ENCODE data around the gene PLCXD1.
"Not testable (repeated sequence)": the region's sequence is repeated elsewhere in the genome, so short reads cannot be mapped to it uniquely, and the experiment has no call there.

PLCXD1 gene

GRCh38 chrX:316351-317325, 35.5 kb downstream of the PLCXD1 start:
- DNase-seq, result no peak

- DNase-seq, result no peak
These were observed 36.4 kb downstream of the PLCXD1 start for GRCh38 chrX:317424-318067.

DNA sequence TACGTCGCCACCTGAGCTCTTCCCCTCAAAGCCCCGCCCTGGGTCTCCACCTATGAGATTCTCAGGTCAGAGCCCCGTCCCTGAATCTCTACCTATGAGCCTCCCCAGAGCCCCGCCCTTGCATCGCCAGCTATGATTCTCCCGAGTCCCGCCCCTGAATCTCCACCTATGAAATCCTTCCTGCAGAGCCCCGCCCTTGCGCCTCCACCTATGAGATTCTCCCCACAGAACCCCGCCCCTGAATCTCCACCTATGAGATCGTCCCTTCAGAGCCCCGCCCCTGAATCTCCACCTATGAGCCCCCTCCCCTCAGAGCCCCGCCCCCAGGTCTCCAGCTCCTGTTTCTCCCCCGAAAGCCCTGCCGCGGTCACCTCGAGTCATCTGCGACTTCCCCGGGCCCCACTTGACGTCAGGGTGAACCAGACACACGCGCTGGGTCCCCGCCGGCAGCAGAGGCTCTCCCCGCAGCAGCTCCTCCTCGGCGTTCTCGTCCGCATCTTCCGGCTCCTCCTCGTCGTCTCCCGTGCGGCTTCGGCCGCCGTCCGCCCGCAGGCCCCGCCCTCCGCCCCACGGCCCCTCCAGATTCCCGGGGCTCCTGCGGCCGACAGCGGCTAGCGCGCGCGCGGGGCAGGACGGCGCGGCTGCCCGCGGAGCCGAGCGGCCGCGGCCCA, 37.0 kb downstream of the PLCXD1 start:
- no peak for DNase-seq

- DNase-seq, result no peak
These were observed 37.8 kb downstream of the PLCXD1 start, which contains the start of gene GTPBP6 for GRCh38 chrX:318739-319578. Gene GTPBP6, minus strand, starts transcription at chrX:318796. Its CDS starts 9 bp downstream, at chrX:318787.

- no peak for DNase-seq
These were observed 38.5 kb downstream of the PLCXD1 start for GRCh38 chrX:319579-320125.

DNA sequence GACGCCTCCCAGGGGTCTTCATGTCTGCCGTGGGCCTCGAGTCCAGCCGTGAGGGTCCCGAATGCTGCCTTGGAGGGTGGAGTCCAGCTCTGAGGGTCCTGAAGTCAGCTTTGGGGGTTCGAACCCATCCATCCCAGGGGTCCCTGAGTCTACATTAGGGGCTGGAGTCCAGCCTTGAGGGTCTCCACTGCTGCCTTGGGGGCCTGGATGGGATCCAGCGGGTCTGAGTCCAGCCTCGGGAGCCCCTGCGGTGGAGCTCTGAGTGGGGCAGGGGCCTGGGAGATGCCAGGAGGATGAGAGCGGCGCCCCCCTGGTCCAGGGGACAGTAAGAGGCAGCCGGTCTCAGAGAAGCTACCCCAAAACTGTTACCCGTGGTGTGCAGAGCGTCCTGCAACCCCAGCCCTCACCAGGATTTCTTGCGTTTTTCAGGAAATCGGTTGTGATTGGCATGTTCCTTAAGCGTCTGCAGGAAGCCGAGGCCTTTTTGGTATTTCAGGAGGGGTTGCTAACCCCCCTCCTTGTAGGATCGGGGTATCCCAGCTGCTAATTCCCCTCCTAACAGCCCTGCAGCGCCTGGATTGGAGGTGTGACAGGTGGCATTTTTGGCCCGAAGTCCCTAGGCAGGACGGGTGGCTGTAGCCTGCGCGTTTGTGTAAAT, 39.1 kb downstream of the PLCXD1 start:
- DNase-seq, result no peak

GRCh38 chrX:323721-324628, 42.8 kb downstream of the PLCXD1 start:
- no peak for DNase-seq

GRCh38 chrX:324664-325063, 43.5 kb downstream of the PLCXD1 start:
- DNase-seq, result not testable (repeated sequence)

DNA sequence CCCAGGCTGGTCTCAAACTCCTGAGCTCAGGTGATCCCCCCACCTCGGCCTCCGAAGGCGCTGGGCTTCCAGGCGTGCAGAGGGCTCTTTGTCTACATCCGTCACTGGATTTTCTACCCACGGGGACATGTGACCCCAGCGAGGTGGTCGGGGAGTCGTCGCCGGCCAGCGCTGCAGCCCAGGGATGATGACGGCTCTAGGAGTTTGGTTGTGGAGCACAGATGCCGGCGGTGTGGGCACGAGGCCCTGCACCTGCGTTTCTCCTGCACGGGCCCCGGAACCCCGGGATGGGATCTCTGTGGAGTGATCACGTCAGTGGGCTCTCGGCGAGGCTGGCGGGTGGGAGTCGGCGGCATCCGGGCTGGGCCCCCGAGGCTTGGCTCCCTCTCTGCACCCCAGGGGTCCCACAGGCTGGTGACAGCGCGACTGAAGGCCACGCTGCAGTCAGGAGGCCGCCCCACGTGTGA, 46.5 kb downstream of the PLCXD1 start:
- DNase-seq, result no peak

GRCh38 chrX:329291-329910, 48.2 kb downstream of the PLCXD1 start:
- no peak for DNase-seq

DNA sequence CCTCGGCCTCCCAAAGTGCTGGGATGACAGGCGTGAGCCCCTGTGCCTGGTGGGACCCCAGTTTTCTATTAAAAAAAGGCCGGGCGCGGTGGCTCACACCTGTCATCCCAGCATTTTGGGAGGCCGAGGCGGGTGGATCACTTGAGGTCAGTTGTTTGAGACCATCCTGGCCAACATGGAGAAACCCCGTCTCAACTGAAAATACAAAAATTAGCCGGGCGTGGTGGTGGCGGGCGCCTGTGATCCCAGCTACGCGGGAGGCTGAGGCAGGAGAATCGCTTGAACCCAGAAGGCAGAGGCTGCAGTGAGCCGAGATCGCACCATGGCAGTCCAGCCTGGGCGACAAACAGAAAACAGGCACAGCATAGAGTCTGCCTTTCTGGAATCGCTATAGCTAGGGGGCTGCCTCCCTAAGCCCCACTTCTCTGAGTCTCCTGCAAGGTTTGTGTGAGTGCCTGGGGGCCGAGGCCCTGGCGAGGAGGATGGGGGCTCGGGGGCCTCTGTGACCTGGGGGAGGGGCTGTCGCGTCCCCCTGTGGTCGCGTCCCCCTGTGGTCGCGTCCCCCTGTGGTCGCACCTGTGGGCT, 49.1 kb downstream of the PLCXD1 start:
- not testable (repeated sequence) for DNase-seq

GRCh38 chrX:330726-331150, 49.6 kb downstream of the PLCXD1 start:
- DNase-seq, result no peak

DNA sequence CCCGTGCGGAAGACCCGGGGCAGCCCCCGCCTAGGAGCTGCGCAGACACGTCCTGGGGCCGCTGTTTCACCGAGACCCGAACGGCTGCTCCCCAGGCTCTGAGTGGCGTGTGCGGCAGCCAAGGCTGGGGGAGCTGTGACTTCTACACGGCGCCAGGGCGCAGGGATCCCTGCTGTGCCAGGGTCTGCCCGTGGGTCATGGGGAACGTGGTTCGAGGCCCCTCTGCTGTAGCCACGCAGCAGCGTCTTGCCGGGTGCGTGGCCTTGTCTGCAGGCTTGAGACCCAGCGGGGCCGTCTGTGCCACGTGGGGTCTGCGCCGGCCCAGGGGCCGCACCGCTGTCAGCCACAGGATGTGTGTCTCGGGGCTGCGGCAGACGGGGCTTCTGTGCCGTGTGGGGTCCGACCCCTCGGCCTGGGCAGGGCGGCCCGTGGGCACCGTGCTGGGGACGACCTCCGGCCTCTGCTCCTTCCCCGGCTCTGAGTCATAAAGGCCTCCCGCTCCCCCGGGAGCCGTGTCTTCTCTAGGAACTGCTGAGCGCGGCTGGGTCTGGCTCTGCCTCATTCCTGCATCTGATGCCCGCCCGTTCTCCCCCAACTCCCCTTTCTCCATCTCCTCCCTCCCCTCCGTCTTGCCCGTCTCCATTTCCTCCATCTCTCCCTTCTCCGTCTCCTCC, 50.1 kb downstream of the PLCXD1 start:
- DNase-seq, result no peak

DNA sequence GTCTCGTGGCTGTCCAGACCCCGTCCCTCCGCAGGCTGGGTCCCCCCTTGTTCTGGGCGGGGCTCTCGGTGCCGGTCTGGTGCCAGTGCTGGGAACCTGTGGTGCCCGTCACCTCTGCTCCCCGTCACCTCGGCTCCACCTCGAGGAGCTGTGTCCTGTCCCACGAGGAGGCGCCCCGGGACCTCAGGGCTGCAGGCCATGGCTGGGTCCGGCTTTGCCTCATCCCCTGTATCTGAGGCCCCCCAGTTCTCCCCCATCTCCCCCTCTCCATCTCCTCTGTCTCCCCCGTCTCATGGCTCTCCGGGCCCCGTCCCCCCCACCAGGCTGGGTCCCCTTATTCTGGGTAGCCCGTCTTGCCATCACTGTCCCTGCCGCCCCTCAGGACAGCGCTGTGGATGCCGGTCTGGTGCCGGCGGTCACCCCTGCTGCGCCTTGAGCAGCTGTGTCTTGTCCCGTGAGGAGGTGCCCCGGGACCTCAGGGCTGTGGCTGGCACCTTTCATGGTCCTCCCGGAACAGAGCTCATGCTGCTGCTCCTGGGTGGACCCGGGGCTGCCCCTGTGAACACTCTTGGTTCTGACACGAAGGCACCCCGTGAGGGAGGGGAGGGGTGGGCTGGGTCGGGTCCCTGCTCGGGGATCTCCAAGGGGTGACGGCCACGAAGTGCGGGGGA, 50.8 kb downstream of the PLCXD1 start:
- no peak for DNase-seq

DNA sequence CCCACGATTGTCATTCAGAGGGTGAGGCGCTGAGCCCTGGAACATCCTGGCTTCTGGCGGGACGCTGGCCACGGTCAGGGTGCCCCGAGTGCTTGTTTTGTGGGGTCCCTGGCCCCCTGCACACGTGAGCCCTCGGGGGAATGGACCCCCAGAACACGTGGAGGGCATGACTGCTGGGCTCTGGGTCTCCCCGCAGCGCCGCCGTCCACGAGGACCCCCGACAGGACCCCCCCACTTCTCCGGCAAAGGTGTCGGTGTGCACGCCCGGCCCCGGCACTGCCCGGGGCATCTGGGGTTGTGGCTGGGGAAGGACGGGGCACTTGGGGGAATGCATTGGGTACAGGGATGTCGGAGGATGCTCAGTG, 51.3 kb downstream of the PLCXD1 start:
- DNase-seq, result no peak

DNA sequence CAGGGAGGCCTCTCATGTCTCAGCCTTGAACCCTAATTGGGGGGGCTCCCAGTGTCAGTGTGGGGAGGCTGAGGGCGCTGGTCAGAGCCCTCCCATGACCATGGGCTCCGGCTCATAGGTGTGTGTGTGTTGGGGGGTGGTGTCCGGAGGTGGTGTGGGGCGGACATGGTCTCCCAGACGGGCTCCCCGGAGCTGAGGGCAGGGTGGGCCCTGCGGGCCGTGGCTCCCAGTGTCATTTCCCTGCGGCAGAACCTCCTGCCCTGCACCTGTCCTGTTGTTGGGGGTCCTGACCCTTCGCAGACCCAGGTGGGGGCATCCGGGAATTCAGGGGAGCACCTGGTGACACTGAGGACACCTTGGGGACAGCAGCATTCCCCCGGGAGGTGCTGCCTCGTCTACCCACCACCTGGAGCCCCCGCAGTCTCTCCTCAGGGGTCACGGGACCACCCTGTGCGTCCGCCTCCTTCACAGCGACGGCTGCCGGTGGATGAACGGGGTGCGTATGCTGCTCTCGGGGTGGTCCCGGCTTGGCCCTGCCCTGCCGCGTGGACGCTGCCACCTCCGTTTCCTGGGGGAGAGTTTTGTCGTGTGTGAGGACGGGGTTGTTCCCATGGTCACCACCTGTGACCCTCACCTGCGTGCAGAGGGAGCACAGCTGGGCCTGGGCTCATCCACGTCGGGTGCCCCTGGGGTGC, 51.9 kb downstream of the PLCXD1 start:
- no peak for DNase-seq

Measured in amygdala (tissue), 56 donors.